ENCODE measurements around the gene NGLY1.

- TF ChIP-seq POLR2A (IDR thresholded peaks at IDR 0.05; ENCODE audit: low read length) = no peak
- no peak for TF ChIP-seq GATA1 (IDR thresholded peaks at IDR 0.05; ENCODE audit: low read depth, low read length)
Observed at GRCh38 chr3:25744470-25744869, 38.8 kb downstream of the NGLY1 start.
